SK-N-DZ (cell line): ENCODE measurements around the gene ANAPC5.
"Not testable (repeated sequence)": the region's sequence is repeated elsewhere in the genome, so short reads cannot be mapped to it uniquely, and the experiment has no call there.

Source experiments
- DNase-seq: peaks from one replicate; pipeline ENCODE4 v3.0.0-alpha.2; 2015; ENCODE audit warnings: low spot score

The ANAPC5 gene

DNA sequence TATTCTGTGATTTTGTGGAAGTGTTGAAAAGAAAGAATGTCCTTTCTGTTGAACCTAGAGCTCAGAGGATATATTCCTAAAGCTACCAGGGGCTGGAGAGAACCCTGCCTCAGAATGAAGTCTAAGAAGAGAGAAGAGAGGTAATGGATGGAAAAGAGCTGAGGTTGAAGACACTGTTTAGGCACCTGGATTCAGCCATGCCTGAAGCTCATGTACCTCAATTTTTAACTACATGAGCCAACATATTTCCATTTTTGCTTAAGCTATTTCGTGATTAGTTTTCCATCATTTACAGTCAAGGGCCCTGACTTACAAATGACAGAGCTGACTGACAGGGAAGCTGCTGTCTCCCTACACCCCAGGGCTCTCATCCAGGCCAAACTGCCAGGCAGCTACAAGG is 66.4 kb downstream of the ANAPC5 start:
- DNase-seq, result no peak

DNA sequence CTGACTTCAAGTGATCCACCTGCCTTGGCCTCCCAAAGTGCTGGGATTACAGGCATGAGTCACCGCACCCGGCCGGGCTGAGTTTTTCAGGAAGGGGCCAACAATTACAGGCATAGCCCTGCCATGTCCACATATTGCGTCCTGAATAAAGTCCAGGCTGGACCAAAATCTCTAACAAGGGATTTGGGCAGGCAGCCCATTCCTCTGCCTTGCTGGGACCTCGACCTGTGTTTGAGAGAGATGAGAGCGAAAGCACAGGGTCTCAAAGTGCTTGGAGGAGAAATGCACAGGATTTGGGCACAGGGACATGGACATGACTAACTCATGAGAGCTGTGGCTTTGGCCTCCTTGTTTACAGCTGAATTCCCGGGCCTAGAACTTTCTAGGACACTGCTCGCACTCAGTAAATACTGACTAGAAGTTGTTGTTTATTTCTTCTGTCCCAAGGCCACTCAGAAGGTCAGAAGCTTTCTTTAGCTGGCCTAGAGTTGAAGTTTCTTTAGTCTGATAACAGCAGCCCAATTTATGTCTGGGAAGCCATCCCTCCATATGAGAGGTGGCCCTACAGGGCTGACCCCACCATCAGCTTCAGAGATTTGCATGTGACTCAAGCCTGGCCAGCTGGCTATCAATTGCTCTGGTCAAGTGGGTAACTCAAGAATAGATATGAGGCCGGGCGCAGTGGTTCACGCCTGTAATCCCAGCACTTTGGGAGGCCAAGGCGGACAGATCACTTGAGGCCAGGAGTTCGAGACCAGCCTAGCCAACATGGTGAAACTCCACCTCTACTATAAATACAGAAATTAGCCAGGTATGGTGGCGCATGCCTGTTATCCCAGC is 67.4 kb downstream of the ANAPC5 start:
- no peak for DNase-seq

DNA sequence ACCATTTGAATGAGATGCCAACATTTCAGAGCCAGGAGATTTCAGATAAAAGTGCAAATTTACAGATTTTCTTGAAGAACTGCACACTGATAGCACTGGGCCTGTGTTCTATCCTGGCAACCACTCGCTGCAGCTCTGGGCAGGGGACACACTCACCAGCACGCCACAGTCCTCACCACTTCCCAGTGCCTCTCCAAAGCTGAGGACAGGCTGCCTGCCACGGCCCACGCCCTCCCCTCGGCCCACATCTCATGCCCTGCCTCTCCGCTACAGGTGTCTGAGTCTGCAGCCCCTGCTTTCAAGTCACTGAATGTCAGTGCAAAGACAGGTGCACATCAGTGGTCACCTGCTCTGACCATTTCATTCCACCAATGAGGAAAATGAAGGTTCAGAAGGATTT is 68.4 kb downstream of the ANAPC5 start:
- no peak for DNase-seq

DNA sequence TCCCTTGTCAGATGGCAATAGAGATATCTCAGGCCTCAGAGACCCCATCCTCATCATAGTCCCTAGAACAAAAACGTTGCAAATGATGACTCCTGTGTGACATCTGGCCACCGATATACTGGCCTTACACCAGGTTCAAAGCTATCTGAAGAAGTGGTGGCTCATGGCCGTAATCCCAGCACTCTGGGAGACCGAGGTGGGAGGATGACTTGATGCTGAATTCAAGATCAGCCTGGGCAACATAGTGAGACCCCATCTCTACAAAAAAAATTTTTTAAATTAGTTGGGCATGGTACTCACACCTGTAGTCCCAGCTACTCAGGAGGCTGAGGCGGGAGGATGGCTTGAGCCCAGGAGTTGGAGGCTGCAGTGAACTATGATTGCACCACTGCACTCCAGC is 68.8 kb downstream of the ANAPC5 start:
- DNase-seq, result no peak

DNA sequence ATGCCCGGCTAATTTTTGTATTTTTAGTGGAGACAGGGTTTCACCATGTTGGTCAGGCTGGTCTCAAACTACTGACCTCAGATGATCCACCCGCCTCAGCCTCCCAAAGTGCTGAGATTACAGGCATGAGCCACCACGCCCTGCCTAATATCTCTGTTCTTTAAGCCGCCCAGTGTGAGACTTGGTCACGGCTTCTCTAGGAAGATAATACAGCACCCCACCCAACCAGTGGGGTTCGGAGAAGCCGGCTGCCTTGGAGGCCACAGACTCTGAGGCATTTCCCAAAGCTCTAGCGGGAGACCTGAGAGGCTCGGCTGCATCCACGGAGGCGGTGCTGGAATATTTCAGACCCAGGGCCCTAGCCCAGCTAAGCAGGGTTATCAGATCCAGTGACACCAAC is 69.3 kb downstream of the ANAPC5 start:
- DNase-seq, result not testable (repeated sequence)

DNA sequence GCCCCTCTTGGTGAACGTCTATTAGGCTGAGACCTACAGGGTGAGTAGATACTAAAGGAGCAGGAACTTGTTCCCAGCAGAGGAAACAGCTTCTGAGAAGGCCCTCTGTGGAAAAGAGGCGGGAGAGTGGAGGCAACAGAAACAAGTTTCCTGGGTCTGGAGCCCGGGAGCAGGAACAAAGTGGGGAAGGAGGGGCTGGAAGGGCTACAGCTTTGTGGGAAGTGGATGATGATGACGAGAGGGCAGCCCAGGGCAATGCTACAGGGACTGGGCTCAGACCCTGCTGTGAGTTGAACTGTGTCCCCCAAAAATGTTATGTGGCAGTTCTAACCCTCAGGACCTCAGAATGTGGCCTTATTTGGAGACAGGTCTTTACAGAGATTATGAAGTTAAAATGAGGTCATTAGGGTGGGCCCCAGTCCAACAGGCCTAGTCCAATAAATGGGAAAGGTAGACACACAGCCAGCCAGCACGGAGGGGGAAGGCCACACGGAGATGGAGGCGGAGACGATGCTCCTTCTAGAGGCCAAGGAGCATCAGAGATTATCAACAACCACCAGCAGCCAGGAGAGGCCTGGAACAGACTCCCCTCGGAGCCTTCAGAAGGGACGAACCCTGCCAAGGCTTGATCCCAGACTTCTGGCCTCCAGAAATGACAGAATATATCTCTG is 70.0 kb downstream of the ANAPC5 start:
- DNase-seq, result no peak

DNA sequence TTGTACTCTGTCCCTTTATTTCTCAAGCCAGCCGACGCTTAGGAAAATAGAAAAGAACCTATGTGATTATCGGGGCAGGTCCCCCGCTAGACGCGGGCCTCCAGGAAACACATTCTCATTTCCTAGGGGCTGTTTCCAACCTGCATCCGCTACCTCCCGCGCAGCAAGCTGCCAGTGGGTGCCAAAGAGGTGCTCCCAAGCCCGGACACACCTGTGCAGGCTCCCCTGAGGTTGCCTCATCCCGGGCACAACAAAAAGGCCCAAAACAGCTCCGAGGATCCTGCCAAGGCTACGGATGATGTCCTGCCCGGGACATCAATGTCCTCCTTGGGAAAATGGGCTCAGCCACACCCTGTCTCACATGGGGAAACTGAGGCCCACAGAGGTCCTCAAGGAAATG is 71.1 kb downstream of the ANAPC5 start:
- not testable (repeated sequence) for DNase-seq

DNA sequence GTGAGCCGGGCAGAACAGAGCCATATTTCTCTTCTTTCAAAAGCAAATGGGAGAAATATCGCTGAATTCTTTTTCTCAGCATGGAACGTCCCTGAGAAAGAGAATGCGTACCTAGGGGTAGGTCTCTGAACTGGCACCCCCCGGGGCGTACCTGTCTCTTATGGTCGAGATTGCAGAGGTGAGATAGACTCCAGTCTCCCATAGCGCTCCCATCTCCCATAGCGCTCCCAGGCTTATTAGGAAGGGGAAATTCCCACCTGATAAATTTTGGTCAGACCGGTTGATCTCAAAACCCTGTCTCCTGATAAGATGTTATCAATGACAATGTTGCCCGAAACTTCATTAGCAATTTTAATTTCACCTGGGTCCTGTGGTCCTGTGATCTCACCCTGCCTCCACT is 71.7 kb downstream of the ANAPC5 start:
- DNase-seq, result not testable (repeated sequence)

DNA sequence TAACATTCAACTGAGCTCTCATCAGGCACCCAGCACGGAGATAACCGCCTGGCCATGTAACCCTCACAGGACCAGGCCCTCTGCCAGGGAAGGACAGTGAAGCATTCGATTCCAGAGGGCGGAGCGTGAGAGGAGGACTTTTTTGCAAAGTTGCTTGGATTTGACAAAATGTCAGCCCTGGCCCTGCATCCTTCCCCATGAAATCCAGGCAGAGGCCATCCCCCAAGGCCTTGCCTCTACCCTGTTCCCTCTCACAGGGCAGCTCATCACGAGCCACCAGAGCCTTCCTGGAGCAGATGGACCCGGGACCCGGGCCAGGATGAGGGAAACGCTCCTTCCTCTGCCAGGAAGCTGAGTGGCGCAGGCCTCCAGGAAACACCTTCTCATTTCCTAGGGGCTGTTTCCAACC is 72.7 kb downstream of the ANAPC5 start:
- DNase-seq, result no peak

DNA sequence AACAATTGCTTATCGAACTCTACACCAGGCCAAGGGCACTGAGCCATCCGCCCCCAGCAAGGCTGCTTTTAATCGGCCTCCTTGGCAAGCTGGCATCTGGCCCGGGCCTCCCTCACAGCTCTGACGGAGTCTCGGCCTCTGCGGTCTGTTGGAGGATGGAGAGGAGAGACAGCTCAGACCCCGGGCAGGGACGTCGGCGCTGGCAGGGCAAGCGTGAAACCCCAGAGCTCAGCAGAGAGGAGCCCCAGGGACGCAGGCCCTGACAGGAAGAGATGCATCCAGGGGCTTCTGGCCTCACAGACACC is 73.2 kb downstream of the ANAPC5 start:
- DNase-seq, result no peak

DNA sequence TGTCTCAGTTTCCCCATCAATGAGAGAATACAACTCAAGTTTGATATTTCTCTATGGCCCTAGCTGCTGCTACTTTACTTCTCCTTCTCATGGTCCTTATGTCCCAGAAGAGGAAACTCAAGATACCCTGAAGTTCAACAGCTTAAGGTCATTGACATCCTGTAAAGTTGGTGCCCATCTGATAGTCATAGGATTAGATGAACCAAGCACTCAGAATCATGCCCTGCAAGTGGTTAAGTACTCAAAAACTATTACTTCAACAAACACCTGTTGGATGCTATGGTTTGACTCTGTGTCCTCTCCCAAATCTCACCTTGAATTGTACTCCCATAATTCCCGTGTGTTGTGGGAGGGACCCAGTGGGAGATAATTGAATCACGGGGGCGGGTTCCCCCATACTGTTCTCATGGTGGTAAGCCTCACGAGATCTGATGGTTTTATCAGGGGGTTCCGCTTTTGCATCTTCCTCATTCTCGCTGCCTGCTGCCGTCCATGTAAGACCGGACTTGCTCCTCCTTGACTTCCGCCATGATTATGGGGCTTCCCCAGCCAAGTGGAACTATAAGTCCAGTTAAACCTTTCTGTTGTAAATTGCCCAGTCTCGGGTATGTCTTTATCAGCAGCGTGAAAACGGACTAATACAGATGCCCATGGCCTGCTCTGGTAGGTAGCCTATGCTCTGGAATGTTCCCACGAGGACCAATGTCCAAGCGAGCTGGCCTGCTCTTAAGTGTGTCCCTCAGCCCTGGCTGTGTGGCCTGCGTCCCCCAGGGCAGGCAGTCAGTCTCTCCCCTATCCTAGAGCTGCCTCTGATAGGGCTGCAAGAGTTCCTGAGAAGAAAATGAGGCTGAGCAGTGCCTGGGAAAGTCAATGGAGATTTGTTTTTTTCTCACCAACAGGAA is 73.8 kb downstream of the ANAPC5 start:
- no peak for DNase-seq

DNA sequence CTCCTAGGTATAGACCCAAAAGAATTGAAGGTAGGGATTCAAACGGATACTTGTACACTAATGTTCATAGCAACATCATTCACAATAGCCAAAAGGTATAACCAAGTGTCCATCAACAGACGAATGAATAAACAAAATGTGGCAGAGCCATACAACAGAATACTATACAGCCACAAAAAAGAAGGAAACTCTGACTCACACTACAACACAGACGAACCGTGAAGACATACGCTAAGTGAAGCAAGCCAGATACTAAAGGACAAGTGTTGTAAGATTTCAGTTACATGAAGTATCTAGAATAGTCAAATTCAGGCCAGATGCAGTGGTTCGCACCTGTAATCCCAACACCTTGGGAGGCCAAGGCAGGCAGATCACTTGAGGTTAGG is 74.8 kb downstream of the ANAPC5 start:
- no peak for DNase-seq

DNA sequence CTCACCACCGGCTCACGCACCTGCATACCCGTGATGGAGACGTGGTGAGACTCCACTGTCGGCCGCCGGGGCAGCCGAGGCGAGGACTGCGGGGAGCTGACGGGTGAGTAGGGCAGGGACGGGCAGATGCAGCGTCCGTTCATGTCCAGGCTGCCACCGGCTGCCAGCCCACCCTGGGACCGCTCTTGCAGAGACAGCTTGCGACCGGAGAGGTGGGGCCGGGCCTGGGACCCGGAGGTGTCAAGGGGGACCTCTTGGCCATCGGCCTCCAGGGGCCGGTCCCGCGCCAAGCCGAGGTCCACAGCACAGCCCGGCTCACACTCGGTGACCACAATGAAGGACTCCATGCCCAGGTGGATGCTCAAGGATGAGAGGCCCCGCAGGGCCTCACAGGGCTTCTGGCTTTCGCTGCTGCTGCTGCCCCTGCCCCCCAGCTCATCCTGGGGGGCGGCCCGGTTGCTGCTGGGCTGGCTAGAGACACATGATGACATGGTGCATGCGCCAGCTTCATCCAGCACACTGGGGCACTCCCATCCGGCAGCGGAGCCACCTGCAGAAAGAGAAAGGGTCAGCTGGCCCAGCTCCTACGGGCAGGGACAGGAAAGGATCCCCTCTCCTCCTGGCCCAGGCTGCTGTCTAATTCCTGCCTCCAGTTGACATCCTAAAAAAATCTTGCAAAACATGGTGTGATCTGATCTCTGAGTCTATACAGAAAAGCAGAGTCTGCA is 78.0 kb downstream of the ANAPC5 start:
- no peak for DNase-seq

DNA sequence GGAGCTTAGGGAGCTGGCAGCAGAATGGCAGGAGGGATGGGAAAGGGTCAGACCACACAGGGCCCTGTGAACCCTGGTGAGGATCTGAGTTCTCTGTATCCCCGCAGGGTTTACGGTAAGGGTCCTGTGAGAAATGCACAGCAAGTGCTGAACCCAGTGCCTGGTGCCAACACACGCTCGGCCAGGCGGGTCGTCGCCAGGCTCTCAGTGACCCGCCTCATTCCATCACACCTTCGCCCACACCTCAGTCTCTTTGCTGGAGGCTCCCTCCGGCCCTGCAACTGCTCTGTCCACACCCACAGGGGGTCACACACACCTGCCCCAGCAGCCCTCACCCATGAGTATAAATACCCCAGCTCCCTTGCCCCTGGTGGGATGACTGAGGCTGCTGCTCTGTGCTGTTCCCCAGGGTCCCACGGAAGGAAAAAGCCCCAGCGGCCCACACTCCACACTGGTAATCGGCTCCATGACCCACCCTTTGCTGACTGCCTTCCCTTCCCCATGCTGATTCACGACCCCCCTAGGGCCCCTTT is 78.8 kb downstream of the ANAPC5 start:
- DNase-seq, result no peak

DNA sequence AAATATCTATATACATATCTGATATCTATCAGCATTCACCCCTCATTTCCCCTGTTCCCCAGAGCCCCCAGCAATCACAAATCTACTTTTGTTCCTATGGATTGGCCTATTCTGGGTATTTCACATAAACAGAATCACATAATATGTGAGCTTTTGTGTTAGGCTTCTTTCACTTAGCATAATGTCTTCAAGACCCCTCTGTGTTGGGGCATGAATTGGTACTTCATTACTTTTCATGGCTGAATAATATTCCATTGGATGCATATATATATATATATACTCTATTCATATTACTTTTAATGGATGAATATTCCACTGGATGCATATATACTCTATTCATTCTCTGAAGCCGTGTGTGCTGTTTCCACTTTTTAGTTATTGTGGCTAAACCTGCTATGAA is 84.4 kb downstream of the ANAPC5 start:
- no peak for DNase-seq

DNA sequence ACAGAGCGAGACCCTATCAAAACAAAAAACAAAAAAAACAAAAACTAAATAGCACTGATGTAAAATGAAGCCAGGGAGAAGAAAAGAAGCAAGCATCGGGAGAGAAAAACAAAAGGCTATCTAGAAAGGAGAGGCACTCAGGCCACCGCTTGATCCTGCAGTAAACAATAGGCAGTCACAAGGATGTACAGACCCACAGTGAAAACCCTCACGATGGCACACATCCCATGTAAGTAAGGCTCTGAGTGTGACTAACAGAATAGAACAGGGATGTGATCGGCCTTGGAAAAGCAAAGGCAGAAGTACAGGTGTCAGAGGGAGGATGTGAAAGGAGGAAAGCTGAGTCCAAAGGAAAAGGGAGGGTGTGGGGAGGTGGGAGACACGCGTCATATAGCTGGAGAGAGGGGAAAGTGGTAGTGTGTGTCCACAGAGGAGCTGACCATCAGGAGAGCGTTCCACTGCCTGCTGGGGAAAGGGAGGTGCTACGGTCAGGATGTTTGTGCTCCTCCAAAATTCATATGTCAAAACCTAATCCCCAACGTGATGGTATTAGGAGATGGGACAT is 87.2 kb downstream of the ANAPC5 start:
- DNase-seq, result no peak

DNA sequence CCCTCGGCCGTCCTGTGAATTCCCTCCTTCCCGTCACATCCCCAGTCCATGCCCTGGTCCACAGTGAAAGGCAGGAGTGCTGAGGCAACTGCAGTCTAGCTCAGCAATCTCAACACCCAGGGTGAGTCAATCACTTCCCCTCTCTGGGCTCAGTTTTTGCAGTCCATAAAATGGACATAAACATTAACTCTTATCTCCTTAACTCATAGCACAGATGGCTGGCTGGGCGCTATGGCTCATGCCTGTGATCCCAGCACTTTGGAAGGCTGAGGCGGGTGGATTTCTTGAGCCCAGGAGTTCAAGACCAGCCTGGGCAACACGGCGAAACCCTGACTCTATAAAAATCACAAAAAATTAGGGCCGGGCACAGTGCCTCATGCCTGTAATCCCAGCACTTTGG is 88.1 kb downstream of the ANAPC5 start:
- no peak for DNase-seq

DNA sequence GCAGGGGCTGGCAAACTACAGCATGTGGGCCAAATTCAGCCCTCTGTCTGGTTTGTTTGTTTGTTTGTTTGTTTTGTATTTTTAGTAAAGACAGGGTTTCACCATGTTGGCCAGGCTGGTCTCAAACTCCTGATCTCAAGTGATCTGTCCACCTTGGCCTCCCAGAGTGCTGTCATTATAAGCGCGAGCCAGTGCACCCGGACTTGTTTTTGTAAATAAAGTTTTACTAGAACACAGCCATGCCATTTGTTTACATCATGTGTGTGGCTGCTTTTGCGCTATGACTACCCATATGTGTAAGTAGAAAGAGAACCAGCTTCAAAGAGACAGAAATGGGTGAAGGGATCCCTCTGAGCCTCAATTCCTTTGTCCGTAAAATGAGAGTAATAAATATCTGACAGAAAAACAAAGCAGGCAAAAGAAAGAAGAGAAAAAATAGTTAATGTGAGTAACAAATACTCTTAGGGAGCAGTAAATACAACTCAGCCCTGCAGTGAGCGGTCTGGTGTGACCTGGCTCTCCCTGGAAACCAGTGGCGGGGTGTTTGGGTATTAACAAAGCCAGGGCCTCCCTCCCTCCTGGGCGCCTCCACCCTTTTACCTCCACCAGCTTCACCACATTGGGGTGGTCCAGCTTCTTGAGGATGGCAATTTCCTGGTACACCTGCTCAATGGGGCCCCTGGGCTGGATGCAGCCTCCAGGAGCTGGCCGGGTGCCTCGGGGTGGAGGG is 88.8 kb downstream of the ANAPC5 start:
- no peak for DNase-seq

DNA sequence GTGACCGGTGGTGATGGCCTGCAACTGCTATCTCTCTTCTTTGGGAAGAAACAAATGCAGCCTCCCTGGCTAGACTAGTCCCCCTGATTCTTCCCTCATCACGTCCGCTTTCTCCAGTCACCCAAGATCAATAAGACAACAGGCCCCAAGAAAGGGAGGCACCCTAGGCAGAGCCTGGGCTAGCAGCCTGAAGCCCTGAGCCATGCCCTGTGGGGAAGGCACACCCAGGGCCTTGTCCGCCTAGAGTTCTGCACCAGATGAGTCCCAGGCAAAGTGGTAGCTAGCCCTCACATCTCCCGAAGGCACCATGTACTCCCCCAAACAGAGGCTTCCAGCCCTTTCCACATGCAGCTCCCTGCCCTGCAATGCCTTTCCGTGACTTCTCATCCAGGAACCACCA is 90.8 kb downstream of the ANAPC5 start:
- no peak for DNase-seq

DNA sequence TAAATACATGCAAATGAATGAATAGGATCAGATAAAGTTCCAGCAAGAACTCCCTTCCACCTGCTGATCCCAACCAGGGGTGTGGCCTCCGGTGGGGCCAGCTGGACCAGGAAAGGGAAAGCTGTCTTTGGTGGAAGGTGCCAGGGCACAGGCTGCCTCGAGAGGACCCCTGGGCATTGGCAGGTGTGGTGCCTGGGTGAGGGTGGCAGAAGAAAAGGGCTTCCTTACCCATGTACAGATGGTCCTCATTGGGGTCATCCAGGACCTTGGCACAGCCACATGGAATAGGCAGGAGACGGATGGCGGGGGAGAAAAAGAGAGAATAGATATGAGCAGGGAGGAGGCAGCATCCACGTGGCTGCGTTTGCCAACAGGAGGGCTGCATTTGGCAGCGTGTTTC is 92.1 kb downstream of the ANAPC5 start:
- DNase-seq, result no peak

DNA sequence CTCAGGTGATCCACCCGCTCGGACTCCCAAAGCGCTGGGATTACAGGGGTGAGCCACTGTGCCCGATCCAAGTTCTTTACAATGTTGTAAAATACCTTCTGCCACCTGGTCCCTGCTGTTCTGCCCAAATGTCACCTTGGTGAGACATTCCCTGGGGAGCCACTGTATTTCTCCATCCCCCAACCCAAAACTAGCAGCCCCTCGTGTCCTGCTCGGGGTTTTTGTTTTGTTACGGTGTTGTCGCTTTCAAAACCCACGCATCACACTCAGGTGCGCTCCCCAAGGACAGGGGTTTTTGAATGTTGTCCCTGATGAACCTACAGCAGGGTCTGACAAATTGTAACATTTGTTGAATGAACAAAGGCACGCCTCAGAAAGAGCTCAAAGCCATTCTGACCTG is 93.1 kb downstream of the ANAPC5 start:
- no peak for DNase-seq
